Liver (tissue), 9 donors: ENCODE measurements around the gene VIM. TPM values are rescaled to one million over a fixed set of nuclear protein-coding genes. Genes with fewer than 3 reads are reported as not detected.

Experiments used
- DNase-seq: peaks from one replicate; pipeline ENCODE4 v3.0.0-alpha.2; 2017; ENCODE audit warnings: low spot score
- H3K27ac ChIP-seq, 2 donors: one replicate each; pipeline ENCODE4 v1.7.0; 2013; ENCODE audit warnings: inconsistent platforms in 2 of 2, low read length in 2 of 2, control low read depth in 1 of 2, low read depth in 1 of 2, mild to moderate bottlenecking in 1 of 2
- H3K27me3 ChIP-seq, 4 donors: one replicate each; pipeline versions ENCODE4 v1.6.1 to v1.7.0; 2013; ENCODE audit warnings: low read length in 3 of 4, inconsistent platforms in 1 of 4, mild to moderate bottlenecking in 1 of 4, moderate library complexity in 1 of 4; ENCODE audit not compliant: control insufficient read depth in 4 of 4, insufficient read depth in 4 of 4
- H3K36me3 ChIP-seq, 4 donors: one replicate each; pipeline versions ENCODE4 v1.6.1 to v1.7.0; 2013; ENCODE audit warnings: low read length in 3 of 4, mild to moderate bottlenecking in 3 of 4, low read depth in 1 of 4, moderate library complexity in 1 of 4; ENCODE audit not compliant: control insufficient read depth in 4 of 4, insufficient read depth in 3 of 4
- H3K4me1 ChIP-seq, 4 donors: one replicate each; pipeline versions ENCODE4 v1.6.1 to v1.7.0; 2013; ENCODE audit warnings: low read length in 3 of 4, mild to moderate bottlenecking in 3 of 4, moderate library complexity in 1 of 4; ENCODE audit not compliant: control insufficient read depth in 4 of 4, insufficient read depth in 4 of 4
- H3K4me3 ChIP-seq, 3 donors: one replicate each; pipeline versions ENCODE4 v1.6.1 to v1.7.0; 2013; ENCODE audit warnings: low read length in 3 of 3, control low read depth in 1 of 3, low read depth in 1 of 3, mild to moderate bottlenecking in 1 of 3
- H3K9ac ChIP-seq, 2 donors: one replicate each; pipeline ENCODE4 v1.7.0; 2013; ENCODE audit warnings: low read length in 2 of 2, mild to moderate bottlenecking in 2 of 2, moderate library complexity in 2 of 2, control low read depth in 1 of 2, low read depth in 1 of 2
- H3K9me3 ChIP-seq, 4 donors: one replicate each; pipeline versions ENCODE4 v1.6.1 to v1.7.0; 2013; ENCODE audit warnings: low read length in 3 of 4; ENCODE audit not compliant: control insufficient read depth in 4 of 4
- ATF3 ChIP-seq: IDR thresholded peaks from 2 replicates; pipeline ENCODE4 v1.6.1; 2016; ENCODE audit warnings: antibody characterized with exemption
- EGR1 ChIP-seq, 2 donors: IDR thresholded peaks; 2 replicates each; pipeline ENCODE4 v1.6.1; 2016 to 2018; ENCODE audit warnings: antibody characterized with exemption in 2 of 2, low read depth in 2 of 2
- FOXA1 ChIP-seq: IDR thresholded peaks from 2 replicates; pipeline ENCODE4 v1.6.1; 2016; ENCODE audit warnings: antibody characterized with exemption
- GABPA ChIP-seq, 2 donors: IDR thresholded peaks in 1 of 2; conservative IDR thresholded peaks in 1 of 2; 2 replicates each; pipeline ENCODE4 v1.6.1; 2016; ENCODE audit warnings: antibody characterized with exemption in 2 of 2, mild to moderate bottlenecking in 1 of 2, moderate library complexity in 1 of 2
- HNF4G ChIP-seq: IDR thresholded peaks from 2 replicates; pipeline ENCODE4 v1.6.1; 2016; ENCODE audit warnings: antibody characterized with exemption
- JUND ChIP-seq, 2 donors: IDR thresholded peaks; 2 replicates each; pipeline ENCODE4 v1.6.1; 2016; ENCODE audit warnings: antibody characterized with exemption in 2 of 2
- TAF1 ChIP-seq: conservative IDR thresholded peaks from 2 replicates; pipeline ENCODE4 v1.6.1; 2016; ENCODE audit warnings: antibody characterized with exemption, mild to moderate bottlenecking
- WGBS: extraction: QIAGEN DNeasy Blood & Tissue Kit; methylation state at CpG from one replicate; pipeline ENCODE4 v1.1.7; 2013; 5-methylcytosine and 5-hydroxymethylcytosine counted together
- polyA plus RNA-seq, 2 donors: library from polyadenylated mRNA; stranded (reverse) in 1 of 2; unstranded in 1 of 2; fragments of 200-250 nt in 1 of 2; fragments of >200 nt in 1 of 2; fragmentation: Nextera tagmentation in 1 of 2; extraction: Ambion mirVana in 1 of 2; gene quantifications; one replicate each; pipeline versions ENCODE4 v1.2.1 to v1.2.3, GENCODE V29; 2013 to 2015
- total RNA-seq, 2 donors: library from RNA; depleted of rRNA; stranded (reverse); fragments of >200 nt; gene quantifications; one replicate each; pipeline ENCODE4 v1.2.3, GENCODE V29; 2014
- TF ChIP-seq, protein P1 (sequence below): IDR thresholded peaks from 2 replicates; pipeline ENCODE4 v1.6.1; 2016; ENCODE audit warnings: antibody characterized with exemption
- donor health status: healthy.
- donor health status: healthy.
- donor health status: healthy.
- donor health status: healthy.
- donor health status: healthy.

Gene VIM
- total and polyA plus RNA-seq, 4 donors, result 42.5 to 212 (median 100) TPM

DNA sequence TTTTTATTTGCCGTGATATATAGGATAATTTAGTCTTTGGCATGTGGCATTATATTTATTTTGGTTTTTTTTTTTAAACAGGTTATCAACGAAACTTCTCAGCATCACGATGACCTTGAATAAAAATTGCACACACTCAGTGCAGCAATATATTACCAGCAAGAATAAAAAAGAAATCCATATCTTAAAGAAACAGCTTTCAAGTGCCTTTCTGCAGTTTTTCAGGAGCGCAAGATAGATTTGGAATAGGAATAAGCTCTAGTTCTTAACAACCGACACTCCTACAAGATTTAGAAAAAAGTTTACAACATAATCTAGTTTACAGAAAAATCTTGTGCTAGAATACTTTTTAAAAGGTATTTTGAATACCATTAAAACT is 9.1 kb downstream of the VIM start (continued):
- TF ChIP-seq GABPA (IDR thresholded peaks at IDR 0.05 in 1 of 2, conservative IDR thresholded peaks at IDR 0.05 in 1 of 2) (no peak), HNF4G (no peak), EGR1 (IDR thresholded peaks at IDR 0.05; ENCODE audit: low read depth in 2 of 2) (no peak), ATF3 (no peak), TAF1 (no peak)

GRCh38 chr10:17237915-17238444 is 9.9 kb downstream of the VIM start:
- H3K9ac ChIP-seq, result no peak overlapping the region

DNA sequence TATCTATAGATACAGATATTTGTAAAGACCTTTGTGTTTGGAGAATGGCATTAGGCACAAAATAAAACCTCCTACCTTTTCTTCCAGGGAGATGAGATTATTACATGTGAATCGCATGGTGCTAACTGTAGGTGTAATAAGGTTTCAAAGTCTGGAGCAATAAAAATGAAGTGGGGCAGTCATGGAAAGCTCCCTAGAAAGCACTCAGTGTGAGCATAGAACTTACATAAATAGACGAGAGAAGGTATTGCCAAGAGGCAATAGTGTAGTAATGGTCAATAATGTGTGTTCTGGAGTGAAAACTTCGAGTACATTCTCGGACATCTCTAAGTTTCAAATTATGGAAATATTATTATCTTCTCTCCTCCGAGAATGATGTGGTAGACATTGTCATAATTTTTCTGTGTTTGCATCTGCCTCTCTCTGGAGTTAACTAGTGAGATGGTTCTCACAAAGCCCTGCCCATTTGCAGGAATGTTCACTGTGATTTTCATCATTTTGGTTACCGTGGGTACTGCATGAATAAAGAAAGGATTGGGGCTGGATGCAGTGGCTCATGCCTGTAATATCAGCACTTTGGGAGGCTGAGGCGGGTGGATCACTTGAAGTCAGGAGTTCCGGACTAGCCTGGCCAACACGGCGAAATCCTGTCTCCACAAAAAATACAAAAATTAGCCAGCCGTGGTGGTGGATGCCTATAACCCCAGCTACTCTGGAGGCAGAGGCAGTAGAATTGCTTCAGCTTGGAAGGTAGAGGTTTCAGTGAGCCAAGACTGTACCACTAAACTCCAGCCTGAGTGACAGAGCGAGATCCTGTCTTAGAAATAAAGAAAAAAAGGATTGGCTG is 10.6 kb downstream of the VIM start:
- Histone ChIP-seq H3K27ac (no peak overlapping the region), H3K36me3 (peaks cover 0 to 4% (median under 1%) of the 10 kb centered on the region in 4 donors), H3K9me3 (peaks cover 0 to 2% (median under 1%) of the 10 kb centered on the region in 4 donors), H3K9ac (no peak overlapping the region), H3K4me3 (no peak overlapping the region), H3K27me3 (peaks cover 0 to 4% (median 0%) of the 10 kb centered on the region in 4 donors), H3K4me1 (no peaks in the 10 kb centered on the region)
- TF ChIP-seq, protein P1, sequence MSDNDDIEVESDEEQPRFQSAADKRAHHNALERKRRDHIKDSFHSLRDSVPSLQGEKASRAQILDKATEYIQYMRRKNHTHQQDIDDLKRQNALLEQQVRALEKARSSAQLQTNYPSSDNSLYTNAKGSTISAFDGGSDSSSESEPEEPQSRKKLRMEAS, result no peak
- no peak for DNase-seq
- 80% methylated on average over 12 of the region's 12 CpGs for WGBS

More at GRCh38 chr10:17237915-17238444, 9.9 kb downstream of the VIM start:
- DNase-seq, result no peak
- no peak overlapping the region for H3K4me3 ChIP-seq
- H3K27me3 ChIP-seq, result peaks cover 0 to 4% (median 0%) of the 10 kb centered on the region in 4 donors
- TF ChIP-seq TAF1 (no peak), FOXA1 (no peak)
- peaks cover 0 to 2% (median 0%) of the 10 kb centered on the region in 4 donors for H3K4me1 ChIP-seq
- H3K9me3 ChIP-seq, result peaks cover 0 to 2% (median under 1%) of the 10 kb centered on the region in 4 donors
- 83% methylated on average over 4 of the region's 4 CpGs for WGBS
- H3K36me3 ChIP-seq, result peaks cover 0 to 4% (median under 1%) of the 10 kb centered on the region in 4 donors
- no peak overlapping the region for H3K27ac ChIP-seq

DNA sequence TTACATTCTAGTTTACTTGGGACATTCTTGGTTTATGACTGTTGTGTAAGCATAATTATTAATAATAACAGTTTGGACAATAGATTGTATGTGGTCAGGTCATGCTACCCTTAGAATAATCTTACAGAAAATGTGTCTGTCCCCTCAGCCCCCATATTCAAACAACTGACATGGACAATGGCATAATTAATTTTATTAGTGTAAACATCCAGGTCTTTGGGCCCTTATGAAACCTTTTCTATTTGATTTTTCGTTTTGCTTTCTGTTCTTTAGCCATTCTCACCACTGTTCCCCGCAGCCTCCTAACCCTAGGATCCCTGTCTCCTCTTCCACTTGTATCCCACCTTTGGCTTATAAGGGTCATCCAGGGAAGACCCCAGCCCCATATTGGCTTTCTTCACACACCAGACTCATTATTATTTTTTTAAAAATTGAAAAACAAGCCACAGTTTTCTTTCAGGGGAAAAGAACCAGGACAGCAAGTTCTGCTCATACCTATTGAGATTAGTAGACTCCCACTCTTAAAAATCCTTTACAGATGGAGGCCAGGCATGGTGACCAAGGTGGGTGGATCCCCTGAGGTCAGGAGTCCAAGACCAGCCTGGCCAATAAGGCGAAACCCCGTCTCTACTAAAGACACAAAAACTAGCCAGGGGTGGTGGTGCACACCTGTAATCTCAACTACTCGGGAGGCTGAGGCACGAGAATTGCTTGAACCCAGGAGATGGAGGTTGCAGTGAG is 11.5 kb downstream of the VIM start:
- peaks cover 0 to 4% (median 0%) of the 10 kb centered on the region in 4 donors for H3K27me3 ChIP-seq
- no peak overlapping the region for H3K4me3 ChIP-seq
- peaks cover 0 to 4% (median 0%) of the 10 kb centered on the region in 4 donors for H3K36me3 ChIP-seq
- H3K4me1 ChIP-seq, result no peaks in the 10 kb centered on the region
- no peak overlapping the region for H3K27ac ChIP-seq
- no peak for DNase-seq
- TF ChIP-seq HNF4G (no peak), JUND (IDR thresholded peaks at IDR 0.05) (no peak)
- peaks cover 0 to 2% (median under 1%) of the 10 kb centered on the region in 4 donors for H3K9me3 ChIP-seq
- H3K9ac ChIP-seq, result no peak overlapping the region
- WGBS, result 89% methylated on average over 6 of the region's 6 CpGs
